Vagina (tissue), 2 donors: Measurements from ENCODE around the gene LRTM1. TPM values are rescaled to one million over a fixed set of nuclear protein-coding genes. Genes with fewer than 3 reads are reported as not detected.

Source experiments
- DNase-seq, 2 donors: peaks; one replicate each; pipeline ENCODE4 v3.0.0-alpha.2; 2017; ENCODE audit errors: extremely low spot score in 2 of 2
- H3K27ac ChIP-seq: fragments of 200-600 bp; sonication (generic); one replicate; pipeline ENCODE4 v1.5.1; 2019
- H3K27me3 ChIP-seq: fragments of 200-600 bp; sonication (generic); one replicate; pipeline ENCODE4 v1.5.1; 2019
- H3K36me3 ChIP-seq, 2 donors: fragments of 200-600 bp; sonication (generic); one replicate each; pipeline ENCODE4 v1.5.1; 2017 to 2019
- H3K4me1 ChIP-seq: fragments of 200-600 bp; sonication (generic); one replicate; pipeline ENCODE4 v1.5.1; 2019
- H3K4me3 ChIP-seq, 2 donors: fragments of 200-600 bp; sonication (generic); 1 replicate in 1 of 2; 2 replicates in 1 of 2; pipeline ENCODE4 v1.5.1; 2016 to 2019
- H3K9me3 ChIP-seq: fragments of 200-600 bp; sonication (generic); one replicate; pipeline ENCODE4 v1.5.1; 2019
- CTCF ChIP-seq, 3 experiments: fragments of 450-650 bp in 2 of 3; fragments of 200-600 bp in 1 of 3; sonication (generic) in 1 of 3; IDR thresholded peaks; one replicate each; pipeline ENCODE4 v1.5.1; 2017 to 2019; ENCODE audit warnings: antibody characterized with exemption in 3 of 3, mild to moderate bottlenecking in 2 of 3, moderate library complexity in 2 of 3
- POLR2A ChIP-seq, 2 donors: fragments of 450-650 bp; IDR thresholded peaks; one replicate each; pipeline ENCODE4 v1.6.1; 2017; ENCODE audit warnings: antibody characterized with exemption in 2 of 2, mild to moderate bottlenecking in 2 of 2, moderate library complexity in 2 of 2
- POLR2AphosphoS5 ChIP-seq, 2 donors: sonication (generic); formaldehyde crosslinking; IDR thresholded peaks; one replicate each; pipeline ENCODE4 v1.9.0; 2017; ENCODE audit warnings: antibody characterized with exemption in 2 of 2, mild to moderate bottlenecking in 2 of 2, low read depth in 1 of 2; ENCODE audit not compliant: insufficient read depth in 1 of 2
- intact Hi-C: fragments of 100-400 bp; cut with DNase I; formaldehyde crosslinking; loops from one replicate; pipeline ENCODE4 v1.15.1; 2023
- total RNA-seq: library from RNA; depleted of rRNA; stranded (reverse); fragments of >200 nt; gene quantifications from one replicate; pipeline ENCODE4 v1.2.3, GENCODE V29; 2016

The LRTM1 gene
- total RNA-seq, 1 donor from 2014 or later: not detected

GRCh38 chr3:54963641-54964040, 35.8 kb upstream of the LRTM1 start:
- H3K9me3 ChIP-seq: no peaks in the 10 kb centered on the region
- H3K4me1 ChIP-seq: no peaks in the 10 kb centered on the region
- H3K4me3 ChIP-seq: no peak overlapping the region
- no peaks in the 10 kb centered on the region for H3K36me3 ChIP-seq
- intact Hi-C loops: no loop called here
- no peaks in the 10 kb centered on the region for H3K27me3 ChIP-seq
- DNase-seq: no peak
- no peak overlapping the region for H3K27ac ChIP-seq
- TF ChIP-seq CTCF (IDR thresholded peaks at IDR 0.05) (no peak), POLR2AphosphoS5 (IDR thresholded peaks at IDR 0.05; ENCODE audit: insufficient read depth in 1 of 2, low read depth in 1 of 2) (no peak), POLR2A (IDR thresholded peaks at IDR 0.05) (no peak)

DNA sequence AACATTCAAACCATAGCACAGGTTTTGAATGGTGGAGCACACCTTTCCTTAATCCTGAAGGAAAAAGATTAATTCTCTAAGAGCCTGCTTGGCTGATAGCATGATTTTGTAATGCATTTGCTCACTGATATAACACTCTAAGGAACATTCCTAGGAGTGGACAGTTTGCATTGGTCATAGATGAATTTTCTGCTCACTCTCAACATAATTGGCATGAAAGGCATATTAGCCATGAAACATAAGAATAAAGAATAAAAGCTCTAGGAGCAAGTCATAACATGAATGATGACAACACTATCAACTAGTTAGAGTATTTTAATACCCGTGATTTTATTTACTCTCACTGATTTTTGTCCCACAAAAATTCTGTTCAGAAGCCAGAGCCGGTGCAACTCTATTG, 34.3 kb upstream of the LRTM1 start:
- no peak overlapping the region for H3K27ac ChIP-seq
- intact Hi-C loops: no loop called here
- no peaks in the 10 kb centered on the region for H3K9me3 ChIP-seq
- no peak for DNase-seq
- H3K27me3 ChIP-seq: no peaks in the 10 kb centered on the region
- no peak for TF ChIP-seq POLR2A (IDR thresholded peaks at IDR 0.05)
- TF ChIP-seq POLR2AphosphoS5 (IDR thresholded peaks at IDR 0.05; ENCODE audit: insufficient read depth in 1 of 2, low read depth in 1 of 2): no peak
- TF ChIP-seq CTCF (IDR thresholded peaks at IDR 0.05): no peak
- H3K4me3 ChIP-seq: no peak overlapping the region
- no peaks in the 10 kb centered on the region for H3K4me1 ChIP-seq
- H3K36me3 ChIP-seq: no peaks in the 10 kb centered on the region

- Histone ChIP-seq H3K4me1 (no peaks in the 10 kb centered on the region), H3K36me3 (no peaks in the 10 kb centered on the region), H3K27me3 (no peaks in the 10 kb centered on the region), H3K4me3 (no peak overlapping the region), H3K27ac (no peak overlapping the region), H3K9me3 (no peaks in the 10 kb centered on the region)
- no peak for TF ChIP-seq POLR2A (IDR thresholded peaks at IDR 0.05)
- no peak for TF ChIP-seq CTCF (IDR thresholded peaks at IDR 0.05)
- TF ChIP-seq POLR2AphosphoS5 (IDR thresholded peaks at IDR 0.05; ENCODE audit: insufficient read depth in 1 of 2, low read depth in 1 of 2): no peak
- intact Hi-C loops: no loop called here
- no peak for DNase-seq
These were observed 32.8 kb upstream of the LRTM1 start for GRCh38 chr3:54960701-54961100.

- intact Hi-C loops: no loop called here
These were observed 32.2 kb upstream of the LRTM1 start for GRCh38 chr3:54960082-54960481.

GRCh38 chr3:54957711-54958110, 29.9 kb upstream of the LRTM1 start:
- Histone ChIP-seq H3K36me3 (no peaks in the 10 kb centered on the region), H3K9me3 (no peaks in the 10 kb centered on the region), H3K27ac (no peak overlapping the region), H3K4me3 (no peak overlapping the region), H3K27me3 (no peaks in the 10 kb centered on the region), H3K4me1 (peaks cover 6% of the 10 kb centered on the region)
- TF ChIP-seq CTCF (IDR thresholded peaks at IDR 0.05) (no peak), POLR2A (IDR thresholded peaks at IDR 0.05) (no peak), POLR2AphosphoS5 (IDR thresholded peaks at IDR 0.05; ENCODE audit: insufficient read depth in 1 of 2, low read depth in 1 of 2) (no peak)
- DNase-seq: no peak
- intact Hi-C loops: no loop called here

More at GRCh38 chr3:54960082-54960481, 32.2 kb upstream of the LRTM1 start:
- Histone ChIP-seq H3K27me3 (no peaks in the 10 kb centered on the region), H3K4me1 (no peaks in the 10 kb centered on the region), H3K36me3 (no peaks in the 10 kb centered on the region), H3K4me3 (no peak overlapping the region), H3K27ac (no peak overlapping the region), H3K9me3 (no peaks in the 10 kb centered on the region)
- no peak for DNase-seq
- TF ChIP-seq POLR2AphosphoS5 (IDR thresholded peaks at IDR 0.05; ENCODE audit: insufficient read depth in 1 of 2, low read depth in 1 of 2): no peak
- TF ChIP-seq CTCF (IDR thresholded peaks at IDR 0.05): no peak
- TF ChIP-seq POLR2A (IDR thresholded peaks at IDR 0.05): no peak
